ENCODE results near the gene KCNMA1.
"Not testable (repeated sequence)": the region's sequence is repeated elsewhere in the genome, so short reads cannot be mapped to it uniquely, and the experiment has no call there.

The KCNMA1 gene

DNA sequence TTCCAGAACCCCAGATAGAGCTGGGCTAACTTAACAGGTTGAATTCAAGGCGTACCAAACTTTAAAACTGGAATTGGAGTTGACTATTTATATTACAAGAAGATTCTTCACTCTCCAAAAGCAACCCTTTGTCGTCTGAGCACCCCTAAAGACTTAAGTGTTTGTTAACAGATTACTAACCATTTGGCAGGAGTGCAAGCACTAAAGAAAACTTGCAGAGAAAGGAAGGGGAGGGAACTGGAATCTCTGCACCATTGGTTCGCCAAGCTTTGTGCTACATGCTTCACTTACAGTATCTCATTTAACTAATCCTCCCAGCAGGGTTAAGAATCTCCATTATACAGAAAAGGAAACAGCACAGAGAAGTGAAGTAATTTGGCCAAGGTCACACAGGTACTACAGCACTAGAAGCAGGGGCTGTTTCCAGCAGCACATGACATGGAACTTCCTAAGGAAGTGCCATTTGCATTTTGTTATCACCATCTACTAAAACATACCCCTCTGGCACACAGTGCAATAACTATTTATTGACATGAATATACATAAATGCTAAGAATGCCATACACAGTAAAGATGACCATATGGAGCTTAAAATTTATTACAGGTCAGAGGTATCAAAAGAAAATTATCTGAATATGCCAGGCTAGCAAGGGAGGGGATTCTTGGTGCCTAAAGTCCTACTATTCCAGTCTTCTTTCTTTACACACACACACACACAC is 201.2 kb downstream of the KCNMA1 start:
- DNase-seq, result no peak

GRCh38 chr10:77433546-77433945 is 204.1 kb downstream of the KCNMA1 start:
- no peak for DNase-seq

DNA sequence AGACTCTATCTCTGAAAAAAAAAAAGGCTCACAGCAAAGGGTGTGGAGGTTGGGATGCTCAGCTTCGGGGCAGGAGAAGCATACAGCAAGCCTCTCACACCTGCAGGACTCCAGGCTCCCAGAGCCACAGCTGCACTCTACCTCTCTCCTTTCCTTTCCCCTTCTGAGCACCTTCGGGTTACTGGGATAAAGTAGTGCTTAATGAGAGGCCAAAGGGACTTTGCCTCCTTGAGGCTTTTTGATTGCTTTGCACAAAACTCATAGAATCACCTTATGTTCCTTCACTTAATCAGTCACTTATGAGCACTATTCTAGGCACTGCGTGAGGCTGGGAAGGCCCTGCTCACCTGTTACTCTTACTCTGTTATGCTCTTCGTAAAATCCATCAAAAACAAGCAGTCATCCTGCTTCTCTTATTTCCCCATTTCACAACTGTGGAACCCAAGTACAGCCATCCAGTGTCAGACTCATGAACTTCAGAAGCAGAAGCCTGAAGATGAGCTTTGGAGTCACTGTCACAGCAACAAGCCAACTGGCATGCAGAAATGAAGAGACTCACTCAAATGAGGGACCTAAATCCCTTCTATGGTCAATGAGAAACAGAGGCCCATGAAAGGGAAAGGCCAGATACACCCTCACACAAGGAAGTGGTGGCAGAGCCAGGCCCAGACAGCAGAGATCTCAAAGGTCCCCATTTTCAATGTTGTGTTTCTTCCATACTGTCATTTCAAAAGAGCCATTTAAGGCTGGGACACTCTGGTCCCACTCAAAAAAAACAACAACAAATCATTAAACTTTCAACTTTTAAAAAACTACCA is 205.4 kb downstream of the KCNMA1 start:
- no peak for DNase-seq

- DNase-seq, result peak; percentile 22
These were observed 206.4 kb downstream of the KCNMA1 start for GRCh38 chr10:77431209-77431611.

- DNase-seq, result no peak
These were observed 207.1 kb downstream of the KCNMA1 start for GRCh38 chr10:77430530-77430929.

- peak; percentile 73 for DNase-seq
These were observed 208.8 kb downstream of the KCNMA1 start for GRCh38 chr10:77428691-77429395.

DNA sequence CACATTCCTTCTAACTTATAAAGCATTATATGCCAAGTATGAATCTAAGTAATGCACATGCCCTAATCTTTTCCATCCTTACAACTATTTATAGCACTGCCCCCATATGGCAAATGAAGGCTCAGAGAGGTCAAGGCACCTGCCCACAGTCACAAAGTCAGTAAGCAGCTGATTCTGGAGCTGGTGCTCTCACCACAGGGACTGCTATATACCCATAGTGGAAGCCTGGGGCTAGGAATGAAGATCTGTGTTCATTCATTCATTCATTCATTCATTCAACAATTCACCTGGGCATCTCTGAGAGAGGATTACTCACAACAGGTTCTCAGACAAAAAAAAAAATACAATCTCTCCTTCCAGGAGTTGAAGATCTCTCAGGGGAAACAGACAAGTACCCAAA is 213.4 kb downstream of the KCNMA1 start:
- no peak for DNase-seq

- peak; percentile 49 for DNase-seq
These were observed 214.9 kb downstream of the KCNMA1 start for GRCh38 chr10:77422491-77423338.

- no peak for DNase-seq
These were observed 216.0 kb downstream of the KCNMA1 start for GRCh38 chr10:77421591-77421990.

- DNase-seq, result no peak
These were observed 216.6 kb downstream of the KCNMA1 start for GRCh38 chr10:77420947-77421523.

DNA sequence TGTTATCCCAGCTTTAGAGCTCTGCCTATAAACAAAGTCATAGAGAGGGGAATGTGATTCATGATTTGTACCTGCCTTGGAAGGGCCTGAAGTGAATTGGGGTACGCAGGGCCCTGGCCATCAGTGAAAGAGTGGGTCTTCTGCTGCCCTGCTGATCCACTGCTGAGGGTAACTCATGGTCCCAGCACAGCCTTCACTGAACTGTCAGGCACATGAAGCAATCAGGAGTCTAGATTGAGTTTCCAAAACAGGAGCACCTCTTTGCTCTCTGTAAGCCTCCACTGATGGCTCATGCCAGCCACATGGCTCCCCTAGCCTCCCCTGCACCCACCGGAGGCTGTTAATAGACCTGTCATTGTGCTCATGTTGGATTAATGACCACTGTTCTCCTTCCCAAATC is 217.6 kb downstream of the KCNMA1 start:
- DNase-seq, result no peak

GRCh38 chr10:77419056-77419455 is 218.6 kb downstream of the KCNMA1 start:
- no peak for DNase-seq

DNA sequence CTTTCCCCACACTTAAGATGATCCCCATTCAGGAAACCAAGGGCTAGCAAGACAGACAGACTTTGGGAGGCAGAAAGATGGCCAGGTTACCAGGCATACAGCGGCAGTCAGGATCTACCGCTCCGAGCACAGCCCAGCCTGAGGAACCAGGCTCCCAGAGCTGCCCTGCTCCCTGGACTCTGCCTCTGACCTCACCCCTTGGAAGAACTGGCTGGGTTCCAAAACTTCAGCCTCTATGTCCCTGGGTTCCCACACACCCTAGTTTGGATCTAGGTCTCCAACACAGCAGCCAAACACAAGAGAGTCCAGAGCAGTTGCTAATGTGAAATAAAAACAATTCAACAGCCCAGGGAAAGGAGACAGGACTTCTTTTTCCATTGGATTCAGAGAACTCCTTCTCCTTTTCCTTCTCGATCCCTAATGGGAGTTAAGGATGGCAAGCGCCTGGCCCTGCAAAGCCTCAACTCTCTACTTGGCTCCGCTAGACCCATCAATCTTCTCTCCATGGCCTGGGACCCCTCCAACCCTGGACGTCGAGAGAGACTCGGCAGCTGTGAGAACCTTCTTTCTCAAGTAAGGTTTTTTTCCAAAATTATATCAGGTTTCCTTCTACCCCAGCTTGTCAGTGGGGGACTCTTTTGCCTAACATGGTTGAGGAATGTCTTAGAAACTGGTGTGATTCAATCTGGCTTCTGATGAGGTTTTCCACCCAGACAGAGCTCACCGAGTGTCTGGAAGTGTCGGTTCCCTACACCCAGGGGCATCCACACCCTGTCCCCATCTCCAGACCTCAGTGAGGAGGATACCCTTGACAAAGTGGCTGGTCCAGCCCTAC is 219.6 kb downstream of the KCNMA1 start:
- peak; percentile 69 for DNase-seq

DNA sequence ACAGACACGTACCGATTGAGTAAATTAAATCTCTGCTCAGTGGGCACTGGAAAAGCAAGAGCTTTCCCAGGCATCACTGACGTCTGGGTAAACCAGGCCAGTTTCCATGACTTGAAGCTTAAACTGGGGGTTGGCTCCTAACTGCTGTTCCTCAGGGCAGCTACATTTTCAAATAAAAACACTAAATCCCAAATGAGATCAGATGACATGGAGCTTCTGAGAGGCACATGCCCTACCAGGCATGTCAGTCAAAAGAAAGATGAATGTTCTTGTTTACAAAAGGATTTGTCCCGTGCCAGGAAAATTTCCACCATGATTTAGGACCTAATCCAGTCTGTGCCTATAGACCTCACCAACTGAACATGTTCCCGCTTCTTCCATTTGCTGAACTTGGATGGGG is 220.2 kb downstream of the KCNMA1 start:
- no peak for DNase-seq

- peak; percentile 98 for DNase-seq
These were observed 221.1 kb downstream of the KCNMA1 start for GRCh38 chr10:77416311-77417135.

DNA sequence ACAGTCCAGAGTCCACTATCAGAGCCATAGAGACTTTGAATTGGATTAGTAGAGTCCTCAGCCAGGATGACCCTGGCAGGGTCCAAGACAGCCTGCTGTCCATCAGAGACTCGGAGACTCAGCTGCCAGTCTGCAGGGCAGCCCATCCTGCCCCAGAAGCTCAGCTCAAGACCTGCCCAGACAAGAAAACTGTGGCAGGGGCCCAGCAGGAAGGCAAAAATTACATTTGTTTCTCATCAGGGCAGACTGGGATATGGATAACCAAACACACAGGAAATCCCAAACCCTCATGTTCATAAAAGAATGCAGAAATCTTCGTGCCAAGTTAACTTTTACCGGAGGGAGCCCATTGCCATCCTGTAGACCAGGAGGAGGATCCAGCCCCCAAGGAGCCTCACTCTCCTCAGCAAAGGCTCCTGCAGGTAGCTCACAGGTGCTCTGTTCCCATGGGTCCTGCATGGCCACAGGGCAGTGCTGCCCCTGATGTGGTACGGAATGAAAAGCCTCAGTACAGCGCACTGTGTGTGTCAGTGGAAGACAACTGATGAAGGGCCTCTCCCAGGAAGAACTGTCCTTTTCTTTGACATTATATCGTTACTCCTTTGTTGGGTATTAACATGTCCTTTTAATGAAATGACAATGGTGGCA is 222.2 kb downstream of the KCNMA1 start:
- peak; percentile 56 for DNase-seq

- DNase-seq, result no peak
These were observed 224.4 kb downstream of the KCNMA1 start for GRCh38 chr10:77413231-77413630.

- not testable (repeated sequence) for DNase-seq
These were observed 225.0 kb downstream of the KCNMA1 start for GRCh38 chr10:77412573-77413133.

- DNase-seq, result no peak
These were observed 225.8 kb downstream of the KCNMA1 start for GRCh38 chr10:77411805-77412204.

DNA sequence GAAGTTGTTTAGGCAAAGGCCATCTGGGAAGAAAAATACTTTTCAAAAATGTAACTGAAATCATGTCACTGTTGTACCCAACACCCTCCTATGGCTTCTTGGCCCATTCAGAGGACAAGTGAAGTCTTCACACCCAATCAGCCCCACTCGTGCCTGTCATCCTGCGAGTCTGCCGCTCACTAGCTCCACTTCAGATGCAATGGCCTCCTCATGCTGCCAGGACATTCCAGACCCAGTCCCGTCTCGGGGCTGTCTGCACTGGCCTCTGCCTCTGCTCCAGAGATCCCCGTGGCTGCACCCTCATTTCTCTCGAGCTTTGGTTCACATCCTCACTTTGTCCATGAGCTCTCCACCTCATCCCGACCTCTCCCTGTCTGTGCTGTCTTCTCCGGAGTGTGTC is 227.1 kb downstream of the KCNMA1 start:
- no peak for DNase-seq
